SK-N-SH (cell line): Measurements from ENCODE around the gene NCKAP5. TPM values are rescaled to one million over a fixed set of nuclear protein-coding genes. Genes with fewer than 3 reads are reported as not detected.

Experiments
- CTCF ChIA-PET: fragments of 300-600, 350-600 bp; formaldehyde crosslinking; extraction: SDS; loops from one replicate; lab custom pipeline; 2021; lab: Yijun Ruan, JAX
- POLR2A ChIA-PET: fragments of 350-600 bp; sonication (Branson Sonifier 250); formaldehyde crosslinking; extraction: SDS; loops from one replicate; lab custom pipeline; 2020; ENCODE audit warnings: antibody characterized with exemption, inconsistent platforms; lab: Yijun Ruan, JAX
- DNase-seq: peaks from one replicate; pipeline ENCODE4 v3.0.0; 2012
- H2AFZ ChIP-seq: fragments of 200-600 bp; sonication (generic); 2 replicates; pipeline ENCODE4 v1.8.1; 2016; ENCODE audit warnings: antibody characterized with exemption, mild to moderate bottlenecking, low read depth
- H3F3A ChIP-seq: fragments of 200-600 bp; sonication (generic); replicated peaks from 2 replicates; pipeline ENCODE3; 2016; ENCODE audit warnings: antibody characterized with exemption, mild to moderate bottlenecking; ENCODE audit not compliant: insufficient read depth
- H3K27ac ChIP-seq, 2 experiments: fragments of 200-500 bp in 1 of 2; fragments of 200-600 bp in 1 of 2; sonication (Bioruptor generic) in 1 of 2; sonication (generic), shearing (Covaris generic) in 1 of 2; 2 replicates each; pipeline versions ENCODE4 v1.5.1 to v1.6.1; 2014 to 2016; ENCODE audit warnings: low read depth in 2 of 2, inconsistent platforms in 1 of 2, low read length in 1 of 2, mild to moderate bottlenecking in 1 of 2, mixed read lengths in 1 of 2
- H3K27me3 ChIP-seq: fragments of 200-600 bp; sonication (generic), shearing (Covaris generic); 2 replicates; pipeline ENCODE4 v1.6.1; 2016; ENCODE audit warnings: mixed run types; ENCODE audit not compliant: insufficient read depth
- H3K36me3 ChIP-seq, 2 experiments: fragments of 200-500 bp in 1 of 2; fragments of 200-600 bp in 1 of 2; sonication (Bioruptor generic) in 1 of 2; sonication (generic) in 1 of 2; replicated peaks in 1 of 2; 2 replicates each; pipeline versions ENCODE3 to v1.5.1; 2014 to 2016; ENCODE audit warnings: low read length in 1 of 2, mild to moderate bottlenecking in 1 of 2; ENCODE audit not compliant: insufficient read depth in 2 of 2, control insufficient read depth in 1 of 2
- H3K4me1 ChIP-seq, 2 experiments: fragments of 200-500 bp in 1 of 2; fragments of 200-600 bp in 1 of 2; sonication (Bioruptor generic) in 1 of 2; sonication (generic), shearing (Covaris generic) in 1 of 2; 2 replicates each; pipeline versions ENCODE4 v1.5.1 to v1.6.1; 2014 to 2016; ENCODE audit warnings: low read depth in 1 of 2, low read length in 1 of 2, mixed run types in 1 of 2; ENCODE audit not compliant: insufficient read depth in 2 of 2, control insufficient read depth in 1 of 2
- H3K4me2 ChIP-seq: fragments of 200-600 bp; sonication (generic), shearing (Covaris generic); 2 replicates; pipeline ENCODE4 v1.6.1; 2017; ENCODE audit warnings: mixed run types
- H3K4me3 ChIP-seq, 2 experiments: fragments of 200-500 bp in 1 of 2; fragments of 200-600 bp in 1 of 2; sonication (Bioruptor generic) in 1 of 2; sonication (generic), shearing (Covaris generic) in 1 of 2; 2 replicates each; pipeline versions ENCODE4 v1.5.1 to v1.8.1; 2014 to 2016; ENCODE audit warnings: low read depth in 2 of 2, inconsistent platforms in 1 of 2, low read length in 1 of 2, mild to moderate bottlenecking in 1 of 2, mixed read lengths in 1 of 2, moderate library complexity in 1 of 2
- H3K79me2 ChIP-seq: fragments of 200-600 bp; sonication (generic); 2 replicates; pipeline ENCODE4 v1.8.1; 2017; ENCODE audit warnings: mild to moderate bottlenecking; ENCODE audit not compliant: insufficient read depth
- H3K9ac ChIP-seq: fragments of 200-600 bp; sonication (generic); 2 replicates; pipeline ENCODE4 v1.6.1; 2017; ENCODE audit warnings: mixed run types
- H3K9me2 ChIP-seq: fragments of 200-600 bp; sonication (generic); 2 replicates; pipeline ENCODE4 v1.6.1; 2017; ENCODE audit warnings: mixed run types
- H3K9me3 ChIP-seq: fragments of 200-600 bp; sonication (generic); 2 replicates; pipeline ENCODE4 v1.6.1; 2017; ENCODE audit warnings: mixed run types, mild to moderate bottlenecking, moderate library complexity
- H4K20me1 ChIP-seq: fragments of 200-600 bp; sonication (generic); 2 replicates; pipeline ENCODE4 v1.6.1; 2017; ENCODE audit warnings: mild to moderate bottlenecking, mixed run types; ENCODE audit not compliant: insufficient read depth
- CHD2 ChIP-seq: fragments of 150-350 bp; IDR thresholded peaks from 2 replicates; pipeline ENCODE4 v1.6.1; 2018; ENCODE audit warnings: low read length; ENCODE audit not compliant: partially characterized antibody
- ELF1 ChIP-seq: IDR thresholded peaks from 2 replicates; pipeline ENCODE4 v1.4.0; 2012
- EP300 ChIP-seq, 2 experiments: IDR thresholded peaks; 2 replicates each; pipeline versions ENCODE4 v1.4.0 to v1.6.1; 2012; ENCODE audit warnings: borderline replicate concordance in 1 of 2, low read depth in 1 of 2, low read length in 1 of 2
- EZH2phosphoT487 ChIP-seq: fragments of 200-600 bp; sonication (generic); IDR thresholded peaks from 2 replicates; pipeline ENCODE4 v1.6.1; 2017; ENCODE audit warnings: low read depth, mixed run types, mild to moderate bottlenecking, antibody characterized with exemption, moderate library complexity, borderline replicate concordance
- FOXJ3 ChIP-seq: sonication (generic); formaldehyde crosslinking; IDR thresholded peaks from 2 replicates; pipeline ENCODE4 v1.5.1; 2020; ENCODE audit warnings: mild to moderate bottlenecking, missing genetic modification reagents
- FOXM1 ChIP-seq: IDR thresholded peaks from 2 replicates; pipeline ENCODE4 v1.4.0; 2012; ENCODE audit warnings: low read depth, mild to moderate bottlenecking
- GABPA ChIP-seq: IDR thresholded peaks from 2 replicates; pipeline ENCODE4 v1.4.0; 2012; ENCODE audit warnings: low read depth, mild to moderate bottlenecking
- MEF2A ChIP-seq: IDR thresholded peaks from 2 replicates; pipeline ENCODE4 v1.4.0; 2012; ENCODE audit warnings: low read depth, borderline replicate concordance
- MXI1 ChIP-seq: IDR thresholded peaks from 2 replicates; pipeline ENCODE4 v1.6.1; 2012; ENCODE audit warnings: mild to moderate bottlenecking, low read depth, low read length, improper control_type of control experiment
- NFIC ChIP-seq: IDR thresholded peaks from 2 replicates; pipeline ENCODE4 v1.4.0; 2012; ENCODE audit warnings: borderline replicate concordance
- NRF1 ChIP-seq: IDR thresholded peaks from 2 replicates; pipeline ENCODE4 v1.6.1; 2012; ENCODE audit warnings: low read depth, mild to moderate bottlenecking, low read length
- RAD21 ChIP-seq: IDR thresholded peaks from 2 replicates; pipeline ENCODE4 v1.6.1; 2012; ENCODE audit warnings: mild to moderate bottlenecking, low read length
- RXRA ChIP-seq: IDR thresholded peaks from 2 replicates; pipeline ENCODE4 v1.4.0; 2012; ENCODE audit warnings: low read depth, mild to moderate bottlenecking, borderline replicate concordance
- SIN3A ChIP-seq: IDR thresholded peaks from 2 replicates; pipeline ENCODE4 v1.6.1; 2012; ENCODE audit warnings: low read depth, mild to moderate bottlenecking, low read length, moderate library complexity, borderline replicate concordance
- SMC3 ChIP-seq: IDR thresholded peaks from 2 replicates; pipeline ENCODE4 v1.6.1; 2012; ENCODE audit warnings: low read depth, low read length, improper control_type of control experiment
- TAF1 ChIP-seq: IDR thresholded peaks from 2 replicates; pipeline ENCODE4 v1.6.1; 2012; ENCODE audit warnings: low read depth, mild to moderate bottlenecking, low read length, moderate library complexity, borderline replicate concordance
- TCF12 ChIP-seq: IDR thresholded peaks from 2 replicates; pipeline ENCODE4 v1.4.0; 2012
- TEAD4 ChIP-seq: IDR thresholded peaks from 2 replicates; pipeline ENCODE4 v1.4.0; 2012; ENCODE audit warnings: mild to moderate bottlenecking, borderline replicate concordance; ENCODE audit not compliant: insufficient read depth
- YY1 ChIP-seq: IDR thresholded peaks from 2 replicates; pipeline ENCODE4 v1.4.0; 2012; ENCODE audit warnings: low read depth, mild to moderate bottlenecking
- WGBS: methylation state at CpG from one replicate; pipeline ENCODE4 v1.1.6; 2017; ENCODE audit warnings: low lambda C conversion rate; 5-methylcytosine and 5-hydroxymethylcytosine counted together
- polyA plus RNA-seq, 3 experiments: library from polyadenylated mRNA; depleted of rRNA; stranded (reverse); fragments of >200 nt; gene quantifications; 2 replicates each; pipeline ENCODE4 v1.2.3, GENCODE V29; 2012
- TF ChIP-seq, protein P1 (sequence below): IDR thresholded peaks from 2 replicates; pipeline ENCODE4 v1.4.0; 2012; ENCODE audit warnings: low read depth, borderline replicate concordance
- TF ChIP-seq, protein P2 (sequence below): IDR thresholded peaks from 2 replicates; pipeline ENCODE4; 2012
- TF ChIP-seq, protein P3 (sequence below): IDR thresholded peaks from 2 replicates; pipeline ENCODE4 v1.4.0; 2012; ENCODE audit warnings: low read depth, borderline replicate concordance
- TF ChIP-seq, protein P4 (sequence below): fragments of 150-350 bp; IDR thresholded peaks from 2 replicates; pipeline ENCODE4 v1.6.1; 2016; ENCODE audit warnings: mild to moderate bottlenecking, low read depth, low read length

Gene NCKAP5
- polyA plus RNA-seq, 1 of the 3 experiments (the other 2 are of a cell fraction): 0.02 TPM

DNA sequence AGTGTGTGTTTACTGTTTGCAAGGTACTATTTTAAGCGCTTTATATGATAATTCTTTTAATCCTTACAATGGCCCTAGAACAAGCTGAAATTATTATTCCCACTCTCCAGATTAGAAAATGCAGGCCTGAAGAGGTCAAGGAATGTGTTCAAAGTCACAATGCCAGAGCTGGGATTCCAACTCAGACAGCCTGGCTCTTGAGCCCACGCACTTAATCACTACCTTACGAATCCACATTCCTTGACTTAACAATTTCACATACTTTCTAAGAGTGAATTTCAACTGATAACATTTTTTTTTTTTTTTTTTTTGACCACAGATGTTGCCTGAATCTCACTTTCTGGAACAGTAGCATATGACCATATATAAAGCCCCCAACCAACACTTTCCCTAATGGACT, 400.3 kb downstream of the NCKAP5 start:
- no peak for DNase-seq
- POLR2A ChIA-PET: no interaction called here
- Histone ChIP-seq H3K27me3 (no peaks in the 10 kb centered on the region), H3F3A (no peaks in the 10 kb centered on the region), H3K36me3 (no peaks in the 10 kb centered on the region), H3K4me2 (no peak overlapping the region), H3K4me3 (no peak overlapping the region), H3K27ac (no peak overlapping the region), H3K9me2 (no peaks in the 10 kb centered on the region), H2AFZ (no peak overlapping the region), H3K9ac (no peak overlapping the region), H3K79me2 (no peaks in the 10 kb centered on the region), H4K20me1 (no peaks in the 10 kb centered on the region), H3K9me3 (no peaks in the 10 kb centered on the region), H3K4me1 (peaks cover 8 to 13% of the 10 kb centered on the region in 2 experiments; a peak in 3 of 4 replicates)
- TF ChIP-seq NFIC: no peak
- no peak for TF ChIP-seq YY1
- TF ChIP-seq TEAD4: no peak
- no peak for TF ChIP-seq EZH2phosphoT487
- TF ChIP-seq, protein P1, sequence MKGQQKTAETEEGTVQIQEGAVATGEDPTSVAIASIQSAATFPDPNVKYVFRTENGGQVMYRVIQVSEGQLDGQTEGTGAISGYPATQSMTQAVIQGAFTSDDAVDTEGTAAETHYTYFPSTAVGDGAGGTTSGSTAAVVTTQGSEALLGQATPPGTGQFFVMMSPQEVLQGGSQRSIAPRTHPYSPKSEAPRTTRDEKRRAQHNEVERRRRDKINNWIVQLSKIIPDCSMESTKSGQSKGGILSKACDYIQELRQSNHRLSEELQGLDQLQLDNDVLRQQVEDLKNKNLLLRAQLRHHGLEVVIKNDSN: no peak
- TF ChIP-seq, protein P2, sequence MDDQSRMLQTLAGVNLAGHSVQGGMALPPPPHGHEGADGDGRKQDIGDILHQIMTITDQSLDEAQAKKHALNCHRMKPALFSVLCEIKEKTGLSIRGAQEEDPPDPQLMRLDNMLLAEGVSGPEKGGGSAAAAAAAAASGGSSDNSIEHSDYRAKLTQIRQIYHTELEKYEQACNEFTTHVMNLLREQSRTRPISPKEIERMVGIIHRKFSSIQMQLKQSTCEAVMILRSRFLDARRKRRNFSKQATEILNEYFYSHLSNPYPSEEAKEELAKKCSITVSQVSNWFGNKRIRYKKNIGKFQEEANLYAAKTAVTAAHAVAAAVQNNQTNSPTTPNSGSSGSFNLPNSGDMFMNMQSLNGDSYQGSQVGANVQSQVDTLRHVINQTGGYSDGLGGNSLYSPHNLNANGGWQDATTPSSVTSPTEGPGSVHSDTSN: no peak
- TF ChIP-seq TAF1: no peak
- TF ChIP-seq FOXM1: no peak
- no peak for TF ChIP-seq RXRA
- TF ChIP-seq MXI1: no peak
- TF ChIP-seq EP300 (IDR thresholded peaks at IDR 0.05; ENCODE audit: borderline replicate concordance in 1 of 2, low read depth in 1 of 2, low read length in 1 of 2): no peak
- TF ChIP-seq SIN3A: no peak
- no peak for TF ChIP-seq TCF12
- CTCF ChIA-PET: interaction anchor here (0.6 to 5.9 kb wide), 10 partner anchors 21 to 819 kb away, joined by 3 to 70 read pairs (median 5); no protein-coding TSS in a partner anchor
- WGBS: 87% methylated on average over 3 of the region's 3 CpGs

DNA sequence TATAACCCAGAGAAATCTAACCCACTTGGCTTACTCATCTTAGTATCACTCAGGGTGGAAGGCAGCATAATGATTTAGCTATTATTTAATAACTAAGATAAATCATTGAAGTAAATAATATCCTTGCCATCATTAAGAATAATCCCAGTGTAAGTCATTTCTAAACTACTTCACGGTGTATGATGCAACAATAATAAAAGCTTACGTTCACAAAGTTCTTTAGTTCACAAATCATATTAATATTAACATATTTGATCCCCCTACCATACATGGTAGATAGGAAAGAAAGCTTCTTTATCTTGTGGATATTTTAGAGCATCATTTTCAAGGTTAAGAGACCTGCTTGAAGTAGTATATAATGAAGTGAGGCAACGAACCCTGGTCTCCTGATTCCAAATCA, 401.0 kb downstream of the NCKAP5 start:
- 65% methylated on average over 3 of the region's 3 CpGs for WGBS

More for the DNA sequence above, 401.0 kb downstream of the NCKAP5 start:
- ChIA-PET POLR2A (no interaction called here), CTCF (interaction anchor here (0.8 to 5.9 kb wide), 9 partner anchors 20 to 818 kb away, joined by 3 to 70 read pairs (median 5); no protein-coding TSS in a partner anchor)
- no peaks in the 10 kb centered on the region for H3K79me2 ChIP-seq
- no peaks in the 10 kb centered on the region for H3K27me3 ChIP-seq
- H3K9ac ChIP-seq: no peak overlapping the region
- no peaks in the 10 kb centered on the region for H3K36me3 ChIP-seq
- no peak for DNase-seq
- H3K4me1 ChIP-seq: peaks cover 8 to 13% of the 10 kb centered on the region in 2 experiments; a peak in 3 of 4 replicates
- no peak overlapping the region for H3K4me2 ChIP-seq
- no peaks in the 10 kb centered on the region for H4K20me1 ChIP-seq
- no peak overlapping the region for H2AFZ ChIP-seq
- H3K27ac ChIP-seq: no peak overlapping the region
- no peaks in the 10 kb centered on the region for H3F3A ChIP-seq
- no peak overlapping the region for H3K4me3 ChIP-seq
- TF ChIP-seq MXI1 (no peak), SIN3A (no peak), NRF1 (no peak), ELF1 (no peak), MEF2A (no peak), SMC3 (no peak), RXRA (no peak), TCF12 (no peak), GABPA (no peak), EP300 (IDR thresholded peaks at IDR 0.05; ENCODE audit: borderline replicate concordance in 1 of 2, low read depth in 1 of 2, low read length in 1 of 2) (no peak), TEAD4 (no peak), EZH2phosphoT487 (no peak), TAF1 (no peak), CHD2 (no peak), FOXJ3 (CRISPR knock-in tag) (no peak), RAD21 (no peak)
- TF ChIP-seq, protein P3, sequence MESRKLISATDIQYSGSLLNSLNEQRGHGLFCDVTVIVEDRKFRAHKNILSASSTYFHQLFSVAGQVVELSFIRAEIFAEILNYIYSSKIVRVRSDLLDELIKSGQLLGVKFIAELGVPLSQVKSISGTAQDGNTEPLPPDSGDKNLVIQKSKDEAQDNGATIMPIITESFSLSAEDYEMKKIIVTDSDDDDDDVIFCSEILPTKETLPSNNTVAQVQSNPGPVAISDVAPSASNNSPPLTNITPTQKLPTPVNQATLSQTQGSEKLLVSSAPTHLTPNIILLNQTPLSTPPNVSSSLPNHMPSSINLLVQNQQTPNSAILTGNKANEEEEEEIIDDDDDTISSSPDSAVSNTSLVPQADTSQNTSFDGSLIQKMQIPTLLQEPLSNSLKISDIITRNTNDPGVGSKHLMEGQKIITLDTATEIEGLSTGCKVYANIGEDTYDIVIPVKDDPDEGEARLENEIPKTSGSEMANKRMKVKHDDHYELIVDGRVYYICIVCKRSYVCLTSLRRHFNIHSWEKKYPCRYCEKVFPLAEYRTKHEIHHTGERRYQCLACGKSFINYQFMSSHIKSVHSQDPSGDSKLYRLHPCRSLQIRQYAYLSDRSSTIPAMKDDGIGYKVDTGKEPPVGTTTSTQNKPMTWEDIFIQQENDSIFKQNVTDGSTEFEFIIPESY: no peak
- TF ChIP-seq, protein P4, sequence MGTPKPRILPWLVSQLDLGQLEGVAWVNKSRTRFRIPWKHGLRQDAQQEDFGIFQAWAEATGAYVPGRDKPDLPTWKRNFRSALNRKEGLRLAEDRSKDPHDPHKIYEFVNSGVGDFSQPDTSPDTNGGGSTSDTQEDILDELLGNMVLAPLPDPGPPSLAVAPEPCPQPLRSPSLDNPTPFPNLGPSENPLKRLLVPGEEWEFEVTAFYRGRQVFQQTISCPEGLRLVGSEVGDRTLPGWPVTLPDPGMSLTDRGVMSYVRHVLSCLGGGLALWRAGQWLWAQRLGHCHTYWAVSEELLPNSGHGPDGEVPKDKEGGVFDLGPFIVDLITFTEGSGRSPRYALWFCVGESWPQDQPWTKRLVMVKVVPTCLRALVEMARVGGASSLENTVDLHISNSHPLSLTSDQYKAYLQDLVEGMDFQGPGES: no peak
- TF ChIP-seq, all 33 proteins: peak for 0
- H3K9me3 ChIP-seq: no peaks in the 10 kb centered on the region
- no peaks in the 10 kb centered on the region for H3K9me2 ChIP-seq
